ENCODE data around the gene ANKRD40CL.
A peak's percentile ranks its signal among the peaks of the same experiment; 100 is the strongest.

The ANKRD40CL gene

DNA sequence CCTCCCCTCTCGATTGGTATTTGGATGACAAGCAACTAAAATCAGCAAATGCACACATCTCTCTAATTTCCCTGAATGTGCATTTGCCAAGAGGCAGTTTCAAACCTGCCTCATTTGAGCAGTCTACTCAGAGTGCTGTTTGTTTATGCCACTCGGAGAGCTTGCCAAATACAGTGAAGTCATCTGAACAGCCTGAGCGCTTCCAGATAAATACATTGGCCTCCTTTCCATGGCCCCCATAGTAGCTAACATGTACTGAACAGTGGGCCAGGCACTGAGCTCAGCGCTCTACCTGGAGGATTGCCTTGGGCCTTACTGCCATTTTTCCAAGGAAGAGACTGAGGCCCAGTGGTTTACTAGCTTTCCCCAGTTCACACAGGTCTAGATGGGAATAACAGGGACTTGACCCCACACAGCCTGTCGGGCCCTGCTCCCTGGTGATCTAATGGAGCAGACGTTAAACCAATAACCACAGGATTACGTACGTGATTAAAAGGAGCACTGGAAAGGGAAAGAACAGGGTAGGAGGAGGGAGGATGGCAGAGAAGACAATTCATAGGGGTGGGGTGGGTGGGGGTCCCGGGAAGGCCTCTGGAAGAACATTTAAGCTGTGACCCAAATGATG is 18.7 kb upstream of the ANKRD40CL start:
- peak; percentile 52 for DNase-seq

DNA sequence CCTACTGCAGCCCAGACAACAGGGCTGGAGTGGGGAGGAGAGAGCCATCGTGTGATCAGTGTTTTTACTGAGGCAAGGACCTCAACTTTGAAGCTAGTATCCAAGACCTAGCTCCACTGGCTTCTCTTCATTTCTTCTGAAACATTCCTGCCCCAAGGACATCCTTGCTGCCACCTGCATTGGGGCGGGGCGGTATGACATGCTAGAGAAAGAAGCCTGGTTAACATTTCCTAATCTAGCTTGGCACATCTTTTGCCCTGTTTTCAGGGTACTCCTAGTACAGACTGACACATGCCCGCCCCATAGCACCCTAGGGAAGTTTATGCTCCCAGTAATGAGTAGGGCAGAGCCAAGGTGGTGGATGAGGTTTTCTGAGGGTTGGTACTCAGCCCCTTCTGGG is 17.8 kb upstream of the ANKRD40CL start:
- no peak for DNase-seq

DNA sequence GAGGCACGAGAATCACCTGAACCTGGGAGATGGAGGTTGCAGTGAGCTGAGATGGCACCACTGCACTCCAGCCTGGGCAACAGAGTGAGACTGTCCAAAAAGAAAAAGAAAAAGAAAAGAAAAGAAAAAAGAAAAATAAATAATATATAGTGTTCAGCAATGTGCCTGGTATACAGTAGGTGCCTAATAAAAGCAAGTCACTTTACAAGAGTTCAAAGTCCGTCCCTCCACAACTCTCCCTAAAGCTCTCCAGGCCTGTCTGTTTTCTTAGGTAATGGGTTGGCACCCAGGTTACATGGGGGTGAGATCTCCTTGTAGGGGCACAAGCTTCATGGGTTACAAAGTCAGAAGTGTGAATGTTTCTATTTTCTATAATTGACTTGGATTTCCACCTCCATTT is 16.6 kb upstream of the ANKRD40CL start:
- DNase-seq, result no peak

DNA sequence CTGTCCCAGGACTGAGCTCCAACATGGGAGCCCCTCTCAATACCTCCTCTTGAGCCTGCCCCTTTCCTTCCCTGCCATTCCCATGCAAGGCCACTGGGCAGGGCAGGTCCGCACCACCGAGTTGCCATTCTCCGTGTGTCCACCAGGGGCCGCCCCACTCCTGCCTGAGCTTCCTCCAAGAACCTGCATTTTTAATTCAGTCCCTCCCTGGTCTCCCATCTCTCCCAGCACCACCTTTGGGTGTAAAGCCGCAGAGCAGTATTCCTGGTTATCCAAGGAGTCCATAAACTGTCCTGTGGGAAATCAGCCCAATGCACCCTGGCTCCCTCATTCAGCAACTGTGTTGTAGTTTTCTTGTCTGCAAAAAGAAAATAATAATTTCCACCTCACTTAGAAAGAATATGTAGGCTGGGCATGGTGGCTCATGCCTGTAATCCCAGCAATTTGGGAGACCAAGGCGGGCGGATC is 15.9 kb upstream of the ANKRD40CL start:
- DNase-seq, result peak; percentile 90

DNA sequence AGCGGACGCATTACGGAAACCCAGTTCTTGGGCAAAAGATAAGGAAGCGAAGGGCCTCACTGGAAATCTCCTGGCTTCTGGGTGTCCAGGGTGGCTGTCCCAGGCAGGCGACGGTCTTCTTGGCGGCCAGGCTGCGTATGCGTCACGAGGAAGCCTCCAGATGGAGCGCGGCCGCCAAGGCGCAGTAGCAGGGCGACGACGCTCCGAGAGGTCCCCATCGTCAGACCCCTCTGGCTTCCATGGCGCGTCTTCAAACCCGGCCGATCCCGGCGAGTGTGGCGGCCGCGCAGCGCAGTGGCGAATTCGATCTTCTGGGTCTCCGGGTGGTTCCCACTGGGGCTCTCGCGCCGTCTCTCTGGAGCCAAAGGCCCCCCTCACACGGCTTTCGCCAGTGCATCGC is 13.8 kb upstream of the ANKRD40CL start:
- no peak for DNase-seq

DNA sequence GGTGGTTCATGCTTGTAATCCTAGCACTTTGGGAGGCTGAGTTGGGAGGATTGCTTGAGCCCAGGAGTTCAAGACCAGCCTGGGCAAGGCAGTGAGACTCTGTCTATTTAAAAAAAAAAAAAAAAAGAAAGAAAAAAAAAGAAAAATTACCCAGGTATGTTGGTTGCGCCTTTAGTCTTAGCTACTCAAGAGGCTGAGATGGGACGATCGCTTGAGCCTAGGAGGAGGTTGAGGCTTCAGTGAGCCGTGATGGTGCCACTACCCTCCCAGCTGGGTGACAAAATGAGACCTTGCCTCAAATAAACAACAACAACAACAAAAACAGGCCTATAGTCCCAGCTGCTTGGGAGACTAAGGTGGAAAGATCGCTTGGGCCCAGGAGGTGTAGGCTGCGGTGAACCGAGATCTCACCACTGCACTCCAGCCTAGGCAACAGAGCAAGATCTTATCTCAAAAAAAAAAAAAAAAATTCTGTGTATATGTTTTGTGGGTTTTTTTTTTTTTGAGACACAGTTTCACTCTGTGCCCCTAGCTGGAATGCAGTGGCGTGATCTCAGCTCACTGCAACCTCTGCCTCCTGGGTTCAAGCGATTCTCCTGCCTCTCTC is 12.5 kb upstream of the ANKRD40CL start:
- DNase-seq, result no peak

DNA sequence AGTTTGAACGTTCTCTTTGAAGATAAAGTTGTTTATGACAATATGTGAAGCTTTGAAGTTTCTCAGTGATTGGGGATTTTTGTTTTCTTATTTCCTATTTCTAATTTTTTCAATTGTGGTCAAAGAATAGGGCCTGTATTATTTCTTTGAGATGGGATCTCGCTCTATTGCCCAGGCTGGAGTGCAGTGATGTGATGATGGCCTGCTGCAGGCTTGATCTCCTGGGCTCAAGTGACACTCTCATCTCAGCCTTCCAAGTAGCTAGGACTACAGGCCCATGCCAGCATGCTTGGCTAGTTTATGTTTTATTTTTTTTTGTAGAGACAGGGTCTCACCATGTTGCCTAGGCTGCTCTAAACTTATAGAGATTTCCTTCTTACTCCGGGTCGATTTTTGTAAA is 11.7 kb upstream of the ANKRD40CL start:
- no peak for DNase-seq

DNA sequence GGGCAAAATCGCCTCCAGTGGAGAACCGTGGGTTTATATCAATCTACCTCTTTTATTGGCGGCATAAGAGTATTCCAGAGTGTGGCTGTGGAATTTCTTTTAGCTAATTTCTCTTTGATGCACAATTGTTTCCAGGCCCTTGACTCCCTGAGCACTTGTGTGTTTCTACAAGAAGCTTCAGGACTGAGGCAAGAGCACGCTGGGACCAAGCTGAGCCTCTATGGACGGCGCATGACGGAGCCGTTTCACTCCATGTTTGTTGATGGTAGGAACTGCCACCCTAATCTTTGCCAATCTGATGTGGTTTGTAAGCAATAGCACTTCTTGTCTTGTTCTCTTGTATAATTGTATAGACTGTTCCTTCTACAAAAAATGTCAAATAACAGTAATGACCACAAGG is 11.2 kb upstream of the ANKRD40CL start:
- no peak for DNase-seq

DNA sequence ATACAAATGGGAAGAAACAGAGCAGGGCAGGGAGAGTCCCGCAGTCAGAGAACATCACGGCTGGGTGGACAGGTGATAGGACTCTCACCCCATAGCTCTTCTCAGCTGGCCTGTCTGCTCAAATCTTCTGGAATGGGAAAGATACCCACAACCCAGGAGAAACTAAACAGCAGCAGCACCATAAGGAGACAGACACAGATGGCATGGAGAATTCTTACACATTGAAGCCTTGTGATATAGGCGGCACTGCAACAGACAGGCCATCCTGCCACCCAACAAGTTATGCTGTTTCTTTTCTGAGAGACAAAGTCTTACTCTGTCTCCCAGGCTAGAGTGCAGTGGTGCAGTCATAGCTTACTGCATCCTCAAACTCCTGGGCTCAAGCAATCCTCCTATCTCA is 8.6 kb upstream of the ANKRD40CL start:
- no peak for DNase-seq

DNA sequence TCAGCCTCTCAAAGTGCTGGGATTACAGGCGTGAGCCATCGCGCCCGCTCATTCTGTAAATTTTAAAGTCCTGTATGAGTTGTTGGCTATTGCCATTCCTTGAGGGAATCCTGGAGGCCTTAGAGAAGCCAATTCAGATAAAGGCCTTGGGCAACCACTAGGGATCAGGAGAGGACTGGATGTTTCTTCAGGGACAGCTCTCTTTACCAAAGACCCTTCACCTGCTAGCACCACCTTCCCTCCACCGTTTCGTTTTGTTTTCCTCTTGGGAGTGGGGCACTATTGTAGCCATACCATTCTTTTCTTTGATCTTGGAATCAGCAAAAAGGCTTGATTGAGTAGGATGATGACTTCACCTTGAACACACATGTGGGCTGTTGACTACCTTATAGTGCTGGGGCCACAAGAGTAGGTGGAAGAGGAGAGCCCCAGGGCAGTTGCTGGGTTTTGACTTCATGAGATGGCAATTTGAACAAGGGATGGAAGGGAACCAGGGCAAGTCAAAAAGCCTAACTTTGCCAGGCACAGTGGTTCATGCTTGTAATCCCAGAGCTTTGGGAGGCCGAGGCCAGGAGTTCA is 7.0 kb upstream of the ANKRD40CL start:
- DNase-seq, result no peak

DNA sequence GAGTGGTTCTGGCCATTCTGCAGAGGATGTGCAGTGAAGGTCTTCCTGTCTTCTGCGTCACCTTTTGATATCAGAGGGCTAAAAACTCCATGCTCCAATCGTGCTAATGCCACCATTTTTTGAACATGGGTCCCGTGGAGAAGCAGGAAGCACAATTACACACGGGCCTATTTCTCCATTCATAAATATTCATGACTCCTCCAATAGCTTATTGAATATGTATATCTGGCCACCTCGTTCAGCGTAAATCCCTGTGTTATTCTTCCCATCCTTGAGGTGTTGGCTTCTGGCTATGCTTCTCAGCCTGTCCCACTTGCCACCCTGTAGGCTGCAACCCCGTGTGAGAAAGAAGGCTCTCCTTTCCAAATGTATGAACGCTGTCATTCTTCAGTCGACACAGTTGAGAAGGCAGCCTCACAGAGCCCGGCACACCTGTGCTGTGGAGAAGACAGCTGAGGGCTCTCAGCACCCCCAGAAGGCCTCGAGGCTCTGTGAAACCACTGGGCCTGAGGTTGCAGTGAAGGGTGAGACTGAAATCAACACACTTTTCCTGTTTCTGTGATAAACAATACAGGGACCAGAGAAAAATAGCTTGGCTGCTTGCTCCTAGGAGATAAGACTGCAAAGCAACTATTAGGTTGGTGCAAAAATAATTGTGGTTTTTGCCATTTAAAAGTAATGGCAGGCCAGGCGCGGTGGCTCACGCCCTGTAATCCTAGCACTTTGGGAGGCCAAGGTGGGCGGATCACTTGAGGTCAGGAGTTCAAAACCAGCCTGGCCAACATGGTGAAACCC is 4.9 kb upstream of the ANKRD40CL start:
- no peak for DNase-seq

DNA sequence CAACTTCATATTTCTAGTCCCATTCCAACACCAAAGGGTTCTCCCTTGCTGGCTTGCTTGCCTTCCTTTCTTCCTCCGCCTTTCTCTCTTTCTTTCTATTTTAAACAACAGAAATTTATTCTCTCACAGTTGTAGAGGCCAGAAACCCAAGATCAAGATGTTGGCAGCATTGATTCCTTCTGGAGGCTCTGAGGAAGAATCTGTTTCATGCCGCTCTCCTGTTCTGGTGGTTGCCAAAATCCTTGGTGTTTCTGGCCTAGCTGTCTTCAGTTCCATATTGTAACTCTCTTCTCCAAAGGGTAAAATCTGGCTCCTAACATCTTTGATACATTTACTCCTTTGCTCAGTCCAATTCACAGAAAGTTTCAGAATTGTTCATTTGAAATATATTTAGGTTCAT is 3.0 kb upstream of the ANKRD40CL start:
- no peak for DNase-seq

DNA sequence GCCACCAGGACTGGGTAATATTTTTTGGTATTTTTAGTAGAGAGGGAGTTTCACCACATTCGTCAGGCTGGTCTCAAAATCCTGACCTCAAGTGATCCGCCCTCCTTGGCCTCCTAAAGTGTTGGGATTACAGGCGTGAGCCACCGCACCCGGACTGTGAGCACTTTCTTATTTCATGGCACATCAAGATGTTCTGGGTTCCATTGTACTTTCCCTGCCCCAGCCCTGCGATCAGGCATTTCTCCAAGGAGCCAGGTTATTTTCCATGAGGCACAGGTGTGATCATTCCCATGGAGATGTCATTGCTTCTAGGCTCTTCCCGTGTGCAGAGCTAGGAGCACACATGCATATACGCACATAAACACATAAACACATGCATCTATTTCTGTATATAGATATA is 2.6 kb upstream of the ANKRD40CL start:
- no peak for DNase-seq

DNA sequence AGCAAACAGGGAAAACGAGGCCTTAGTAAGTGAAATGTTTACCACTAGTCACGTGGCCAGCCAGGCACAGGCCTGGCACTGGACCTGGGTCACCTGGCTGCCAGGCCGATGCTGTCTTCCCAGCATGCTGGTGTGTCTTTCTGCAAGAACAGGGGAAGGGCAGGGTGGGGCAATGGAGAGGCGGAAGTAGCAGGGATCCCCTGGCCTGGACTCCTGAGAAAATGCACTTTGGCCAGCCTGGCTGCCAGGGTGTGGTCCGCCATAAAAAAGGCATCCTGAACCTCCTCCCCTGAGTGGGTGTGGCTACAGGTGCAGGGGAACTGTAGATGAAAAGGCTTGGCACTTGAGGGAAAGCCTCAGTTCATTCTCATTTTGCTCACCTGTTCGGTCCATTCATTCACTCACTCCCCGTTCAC is 1.0 kb upstream of the ANKRD40CL start:
- DNase-seq, result peak; percentile 88

DNA sequence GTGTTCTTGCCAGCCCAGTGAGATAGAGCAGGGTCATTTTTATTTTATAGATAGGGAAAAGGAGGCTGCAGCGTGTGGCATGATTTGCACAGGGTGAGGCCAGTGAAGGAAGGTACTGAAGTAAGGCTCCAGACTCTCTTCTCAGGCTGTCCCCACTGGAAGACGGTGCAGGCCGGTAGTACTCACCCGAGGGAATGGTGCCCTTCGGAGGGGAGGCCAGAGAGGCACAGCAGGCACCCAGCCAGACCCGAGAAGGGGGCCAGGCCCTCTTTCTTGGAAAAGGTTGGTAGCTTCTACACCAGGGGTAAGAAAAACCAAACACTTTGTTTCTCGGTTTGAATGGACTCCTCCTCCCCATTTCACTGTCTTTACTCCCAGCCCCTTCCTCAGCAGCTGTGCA is 288 bp downstream of the ANKRD40CL start:
- DNase-seq, result no peak

DNA sequence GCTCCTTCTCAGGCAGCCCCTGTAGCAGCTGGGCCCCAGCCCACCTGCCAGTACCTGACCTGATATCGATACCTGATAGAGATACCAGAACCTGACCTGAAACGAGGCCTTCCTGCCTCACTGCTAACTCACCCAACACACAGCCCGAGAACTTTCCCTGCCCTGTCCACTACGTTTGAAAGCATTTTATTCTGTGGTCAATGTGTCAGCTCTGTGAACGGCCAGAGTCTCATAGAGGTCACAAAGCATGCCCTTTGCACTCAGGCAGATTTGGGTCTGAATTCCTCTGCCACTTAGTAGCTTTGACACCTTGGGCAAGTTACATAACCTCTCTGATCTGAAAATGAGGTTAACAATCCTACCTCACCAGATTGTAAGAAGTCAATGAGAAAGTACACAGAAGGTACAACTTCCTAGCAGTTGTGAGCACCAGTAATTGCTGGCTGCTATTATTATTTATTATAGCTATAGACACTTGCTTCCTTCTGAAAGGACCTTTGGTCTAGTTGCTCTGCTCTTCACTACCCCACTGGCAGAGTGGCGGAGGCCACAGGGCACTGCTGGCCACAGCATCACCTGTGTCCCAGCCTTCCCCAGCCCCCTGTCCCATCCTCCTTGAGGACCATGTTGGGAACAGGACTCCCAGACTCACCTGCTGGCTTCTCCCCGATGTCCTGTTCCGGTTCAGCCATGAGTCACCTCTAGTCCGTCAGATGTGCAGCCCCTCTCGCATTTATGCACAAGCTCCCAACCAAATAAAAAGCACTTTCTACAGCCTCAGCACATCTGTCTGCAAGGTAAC is 895 bp downstream of the ANKRD40CL start:
- no peak for DNase-seq

DNA sequence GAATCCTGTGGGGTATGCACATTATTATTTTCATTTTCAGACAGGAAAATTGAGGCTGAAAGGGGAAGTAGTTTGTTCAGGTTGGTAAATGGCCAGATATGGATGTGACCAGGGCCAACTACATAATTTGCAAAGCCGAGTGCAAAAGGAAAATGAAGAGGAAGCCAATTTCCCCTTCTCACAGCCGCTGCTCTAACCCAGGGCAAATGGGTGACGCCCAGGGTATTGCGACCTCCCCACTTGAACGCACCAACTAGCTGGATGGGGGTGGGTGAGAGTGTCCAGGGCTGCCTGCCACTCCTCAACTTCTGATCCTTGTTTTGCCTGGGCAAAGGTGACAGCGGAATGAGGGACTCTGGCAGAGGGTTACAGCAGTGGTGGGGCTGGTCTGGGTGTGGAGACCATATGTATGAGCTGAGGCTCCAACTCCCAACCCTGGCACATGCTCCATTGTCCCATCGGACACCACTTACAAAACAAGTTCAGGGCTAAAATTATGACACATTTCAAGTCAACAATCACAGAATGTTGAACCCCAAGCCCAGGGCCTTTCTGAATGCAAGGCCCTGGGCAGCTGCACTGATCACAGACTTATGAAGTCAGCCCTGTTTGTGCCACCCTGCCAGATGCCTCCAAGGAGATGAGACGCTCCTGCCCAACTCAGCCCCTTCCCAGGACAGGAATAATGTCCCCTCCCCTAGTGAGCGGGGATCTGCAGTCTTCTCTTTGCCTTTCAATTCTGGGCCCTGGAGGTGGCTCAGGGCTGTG is 1.7 kb downstream of the ANKRD40CL start:
- no peak for DNase-seq

DNA sequence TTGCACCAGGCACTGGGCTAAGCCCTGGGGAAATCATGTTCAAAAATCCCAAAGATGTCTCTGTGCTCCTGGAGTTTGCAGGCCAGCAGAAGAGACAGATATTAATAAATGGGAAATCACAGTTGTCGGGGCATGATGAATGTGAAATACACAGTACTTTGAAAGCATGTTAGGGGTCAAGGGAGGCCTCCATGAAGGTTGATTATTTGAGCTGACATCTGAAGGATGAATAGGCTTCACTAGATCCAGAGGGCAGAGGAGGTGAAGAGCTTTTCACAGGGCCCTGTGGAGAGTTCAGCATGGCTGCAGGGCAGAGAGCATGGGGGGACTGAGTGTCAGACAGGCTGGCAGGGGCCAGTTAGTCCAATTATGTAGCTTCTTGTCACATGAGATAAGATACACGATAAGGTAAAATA is 2.6 kb downstream of the ANKRD40CL start:
- no peak for DNase-seq

DNA sequence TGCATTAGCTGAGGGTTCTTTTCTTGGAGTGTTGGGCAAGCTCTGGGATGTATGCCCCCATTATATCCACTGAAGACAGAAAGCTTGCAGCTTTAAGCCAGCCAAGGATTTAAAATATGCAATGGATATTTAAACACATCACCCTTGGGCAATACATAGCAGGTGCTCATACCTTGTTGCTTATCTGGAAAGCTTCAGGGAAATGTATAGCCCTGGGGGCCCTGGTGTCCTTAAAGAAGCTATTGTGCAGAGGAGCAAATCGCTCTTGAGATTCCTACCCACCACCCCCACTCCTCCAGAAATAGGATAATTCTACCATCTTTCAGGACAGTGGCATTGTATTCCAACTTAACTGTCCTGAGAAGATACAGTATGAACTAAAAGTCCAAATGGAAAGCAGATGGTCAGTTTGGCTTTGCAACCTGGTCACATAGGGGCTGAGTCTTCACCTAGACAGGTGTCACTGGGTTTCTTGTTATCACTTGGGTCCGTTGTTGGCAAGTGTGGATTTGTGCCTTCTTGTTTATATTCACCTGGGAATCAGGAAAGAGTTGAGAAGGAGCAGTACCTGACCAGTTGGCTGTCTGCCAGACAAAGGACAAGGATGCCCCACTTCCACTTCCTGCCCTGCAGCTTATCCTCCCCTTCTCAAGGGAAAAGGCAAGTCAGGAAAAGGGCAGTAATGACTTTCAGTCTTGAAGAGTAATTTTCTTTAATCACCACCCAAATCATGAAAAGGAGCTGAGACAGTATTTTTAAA is 3.4 kb downstream of the ANKRD40CL start:
- peak; percentile 77 for DNase-seq

DNA sequence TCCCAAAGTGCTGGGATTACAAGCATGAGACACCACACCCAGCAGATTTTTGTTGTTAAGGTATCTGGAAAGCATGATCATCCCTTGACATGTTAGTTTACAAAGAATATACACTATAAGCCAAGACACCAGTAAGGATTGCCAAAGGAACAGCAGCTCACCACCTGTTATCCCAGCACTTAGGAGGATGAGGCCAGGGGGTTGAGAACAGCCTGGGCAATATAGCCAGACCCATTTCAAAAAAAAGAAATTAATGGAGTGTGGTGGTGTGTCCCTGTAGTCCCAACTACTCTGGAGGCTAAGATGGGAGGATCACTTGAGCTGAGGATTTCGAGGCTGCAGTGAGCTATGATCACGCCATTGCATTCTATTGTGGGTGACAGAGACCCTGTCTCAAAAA is 5.1 kb downstream of the ANKRD40CL start:
- no peak for DNase-seq

DNA sequence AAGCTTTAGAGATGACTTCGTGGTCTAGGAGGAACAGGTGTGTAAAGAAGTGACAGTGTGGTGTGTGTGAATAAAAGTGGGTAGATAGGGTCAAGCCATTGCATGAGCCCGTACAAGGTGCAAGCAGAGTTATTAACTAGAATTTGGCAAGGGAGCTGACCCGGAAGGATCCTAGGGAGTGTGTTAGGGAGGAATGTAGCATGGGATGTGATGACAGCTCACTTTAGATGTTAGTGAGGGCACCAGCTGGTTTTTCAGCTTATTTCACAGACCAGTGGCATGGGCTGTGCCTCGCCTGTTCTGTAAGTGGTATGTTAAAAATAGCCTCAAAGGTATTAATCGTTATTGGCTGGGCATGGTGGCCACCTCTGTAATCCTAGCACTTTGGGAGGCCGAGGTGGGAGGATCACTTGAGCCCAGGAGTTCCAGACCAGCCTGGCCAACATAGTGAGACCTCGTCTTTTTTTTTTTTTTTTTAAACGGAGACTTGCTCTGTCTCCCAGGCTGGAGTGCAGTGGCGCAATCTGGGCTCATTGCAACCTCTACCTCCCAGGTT is 8.3 kb downstream of the ANKRD40CL start:
- DNase-seq, result peak; percentile 48
